Measurements from ENCODE around the gene PDCD2L.

GRCh38 chr19:34454091-34454490 lies 49.9 kb downstream of the PDCD2L start:
- no peak for TF ChIP-seq EZH2phosphoT487 (IDR thresholded peaks at IDR 0.05; ENCODE audit: low read depth, severe bottlenecking, unreplicated experiment)
- TF ChIP-seq, protein P1, sequence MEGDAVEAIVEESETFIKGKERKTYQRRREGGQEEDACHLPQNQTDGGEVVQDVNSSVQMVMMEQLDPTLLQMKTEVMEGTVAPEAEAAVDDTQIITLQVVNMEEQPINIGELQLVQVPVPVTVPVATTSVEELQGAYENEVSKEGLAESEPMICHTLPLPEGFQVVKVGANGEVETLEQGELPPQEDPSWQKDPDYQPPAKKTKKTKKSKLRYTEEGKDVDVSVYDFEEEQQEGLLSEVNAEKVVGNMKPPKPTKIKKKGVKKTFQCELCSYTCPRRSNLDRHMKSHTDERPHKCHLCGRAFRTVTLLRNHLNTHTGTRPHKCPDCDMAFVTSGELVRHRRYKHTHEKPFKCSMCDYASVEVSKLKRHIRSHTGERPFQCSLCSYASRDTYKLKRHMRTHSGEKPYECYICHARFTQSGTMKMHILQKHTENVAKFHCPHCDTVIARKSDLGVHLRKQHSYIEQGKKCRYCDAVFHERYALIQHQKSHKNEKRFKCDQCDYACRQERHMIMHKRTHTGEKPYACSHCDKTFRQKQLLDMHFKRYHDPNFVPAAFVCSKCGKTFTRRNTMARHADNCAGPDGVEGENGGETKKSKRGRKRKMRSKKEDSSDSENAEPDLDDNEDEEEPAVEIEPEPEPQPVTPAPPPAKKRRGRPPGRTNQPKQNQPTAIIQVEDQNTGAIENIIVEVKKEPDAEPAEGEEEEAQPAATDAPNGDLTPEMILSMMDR (IDR thresholded peaks at IDR 0.05; ENCODE audit: poor library complexity) = no peak

Measured in hepatocyte (in vitro differentiated cells).